ENCODE results near the gene MBNL2. TPM values are rescaled to one million over a fixed set of nuclear protein-coding genes. Genes with fewer than 3 reads are reported as not detected.

Gene MBNL2
- total and polyA plus RNA-seq, 10 of the 15 experiments (the other 5 are each of a cell fraction or from before 2014, with no cell fraction given), result 1.6 to 9.7 (median 6.7) TPM

GRCh38 chr13:97356592-97356991 lies 134.5 kb downstream of the MBNL2 start:
- Histone ChIP-seq H3K4me2 (ENCODE audit: control insufficient read depth, insufficient read depth) (no peak overlapping the region), H3K36me3 (ENCODE audit: control insufficient read depth in 2 of 2, insufficient read depth in 2 of 2, low read length in 1 of 2) (no peaks in the 10 kb centered on the region), H3K9ac (ENCODE audit: control insufficient read depth, insufficient read depth, low read length) (no peak overlapping the region), H3K27ac (ENCODE audit: control insufficient read depth, insufficient read depth) (no peak overlapping the region), H3K79me2 (ENCODE audit: control insufficient read depth, insufficient read depth, low read length) (no peaks in the 10 kb centered on the region), H2AFZ (ENCODE audit: control insufficient read depth, low read depth, low read length) (no peak overlapping the region), H3K27me3 (replicated peaks in 1 of 2; ENCODE audit: control insufficient read depth in 2 of 2, insufficient read depth in 2 of 2, low read length in 1 of 2) (no peaks in the 10 kb centered on the region), H3K4me1 (ENCODE audit: control insufficient read depth, insufficient read depth, low read length) (no peaks in the 10 kb centered on the region), H3K9me3 (replicated peaks; ENCODE audit: control insufficient read depth, insufficient read depth, low read length) (no peaks in the 10 kb centered on the region), H4K20me1 (ENCODE audit: control insufficient read depth, insufficient read depth) (no peaks in the 10 kb centered on the region), H3K4me3 (no peak overlapping the region)
- ChIA-PET RAD21 (ENCODE audit: unreplicated experiment) (interaction anchor here (0.6 to 1.5 kb wide), 2 partner anchors 240 to 247 kb away, joined by 3 to 6 read pairs; no protein-coding TSS in a partner anchor), CTCF (interaction anchor here (1.8 to 7.9 kb wide), 3 partner anchors 12 to 246 kb away, joined by 4 to 135 read pairs (median 33); no protein-coding TSS in a partner anchor), SMC1A (ENCODE audit: uncharacterized antibody, unreplicated experiment) (interaction anchor here (0.9 to 8.1 kb wide), 6 partner anchors 8 to 247 kb away, joined by 3 to 99 read pairs (median 10); partner anchors contain the start of gene MBNL2), POLR2A (interaction anchor here (0.6 kb wide), 1 partner anchor 79 kb away, joined by 3 read pairs; no protein-coding TSS in a partner anchor)
- intact Hi-C loops (cut with micrococcal nuclease; ENCODE audit: unreplicated experiment), result loop anchor here (5.0 kb wide), 1 partner anchor 134 kb away; the partner anchor contains the start of gene MBNL2
- TF ChIP-seq USF1 (IDR thresholded peaks at IDR 0.05; ENCODE audit: borderline replicate concordance, extremely low read length, insufficient read depth, low read depth, low read length), result no peak
- ATAC-seq (no peak), FAIRE-seq (no peak), DNase-seq (ENCODE audit: low read depth, low spot score) (no peak)
- BruUV-seq (replicated peaks), result no TSS peak
- in situ Hi-C loops (cut with MboI), result no loop called here
- 92% methylated on average over 8 of the region's 8 CpGs for WGBS (ENCODE audit: insufficient coverage, insufficient replicate concordance, low lambda C conversion rate, missing lambda C conversion rate)

- ChIA-PET RAD21 (ENCODE audit: unreplicated experiment) (interaction anchor here (0.9 to 5.3 kb wide), 9 partner anchors 120 to 249 kb away, joined by 3 to 74 read pairs (median 3); partner anchors contain the start of gene MBNL2), CTCF (interaction anchor here (0.7 to 7.9 kb wide), 28 partner anchors 8 to 341 kb away, joined by 3 to 135 read pairs (median 4); no protein-coding TSS in a partner anchor), POLR2A (interaction anchor here (0.6 kb wide), 1 partner anchor 501 kb away, joined by 4 read pairs; no protein-coding TSS in a partner anchor), SMC1A (ENCODE audit: uncharacterized antibody, unreplicated experiment) (interaction anchor here (0.7 to 8.1 kb wide), 17 partner anchors 8 to 440 kb away, joined by 3 to 99 read pairs (median 4); partner anchors contain the start of gene MBNL2)
- peak; percentile 100 for ATAC-seq
- in situ Hi-C loops (cut with MboI), result no loop called here
- H3K79me2 ChIP-seq (ENCODE audit: control insufficient read depth, insufficient read depth, low read length), result no peaks in the 10 kb centered on the region
- no peak overlapping the region for H3K9ac ChIP-seq (ENCODE audit: control insufficient read depth, insufficient read depth, low read length)
- BruUV-seq (replicated peaks), result no TSS peak
- H3K4me3 ChIP-seq, result no peak overlapping the region
- H3K4me1 ChIP-seq (ENCODE audit: control insufficient read depth, insufficient read depth, low read length), result no peaks in the 10 kb centered on the region
- WGBS (ENCODE audit: insufficient coverage, insufficient replicate concordance, low lambda C conversion rate, missing lambda C conversion rate), result 30% methylated on average over 8 of the region's 8 CpGs
- intact Hi-C loops (cut with micrococcal nuclease; ENCODE audit: unreplicated experiment), result loop anchor here (1.0 to 10.0 kb wide), 4 partner anchors 137 to 341 kb away; partner anchors contain the start of gene MBNL2
- no peak overlapping the region for H2AFZ ChIP-seq (ENCODE audit: control insufficient read depth, low read depth, low read length)
- no peaks in the 10 kb centered on the region for H3K27me3 ChIP-seq (replicated peaks in 1 of 2; ENCODE audit: control insufficient read depth in 2 of 2, insufficient read depth in 2 of 2, low read length in 1 of 2)
- H3K27ac ChIP-seq (ENCODE audit: control insufficient read depth, insufficient read depth), result no peak overlapping the region
- H3K9me3 ChIP-seq (replicated peaks; ENCODE audit: control insufficient read depth, insufficient read depth, low read length), result no peaks in the 10 kb centered on the region
- peak; percentile 84 for FAIRE-seq
- no peak overlapping the region for H3K4me2 ChIP-seq (ENCODE audit: control insufficient read depth, insufficient read depth)
- no peak for DNase-seq (ENCODE audit: low read depth, low spot score)
- H4K20me1 ChIP-seq (ENCODE audit: control insufficient read depth, insufficient read depth), result no peaks in the 10 kb centered on the region
- no peaks in the 10 kb centered on the region for H3K36me3 ChIP-seq (ENCODE audit: control insufficient read depth in 2 of 2, insufficient read depth in 2 of 2, low read length in 1 of 2)
- no peak for TF ChIP-seq IKZF2 (IDR thresholded peaks at IDR 0.05)
- TF ChIP-seq CBFB (IDR thresholded peaks at IDR 0.05; ENCODE audit: low read depth), result peak; percentile 28; the same call in 1 of the 2 replicates
- TF ChIP-seq CTCF (IDR thresholded peaks at IDR 0.05 in 2 of 3, conservative IDR thresholded peaks at IDR 0.05 in 1 of 3; ENCODE audit: control insufficient read depth in 2 of 3, extremely low read depth in 1 of 3, insufficient read depth in 1 of 3, low read depth in 3 of 3, low read length in 3 of 3), result peak; percentile 77 to 84 (median 83)
- peak; percentile 81 for TF ChIP-seq SMC3 (IDR thresholded peaks at IDR 0.05; ENCODE audit: borderline replicate concordance, low read length)
- TF ChIP-seq YY1 (IDR thresholded peaks at IDR 0.05; ENCODE audit: low read depth, low read length), result peak; percentile 40; the same call in 1 of the 2 replicates
- no peak for TF ChIP-seq ZBTB4 (CRISPR knock-in tag; IDR thresholded peaks at IDR 0.05)
These were observed 137.3 kb downstream of the MBNL2 start for GRCh38 chr13:97359181-97360057.

All from GM12878 (cell line).